GM19023 (cell line): ENCODE data around the gene AGER.
A peak's percentile ranks its signal among the peaks of the same experiment; 100 is the strongest.
"Not testable (repeated sequence)": the region's sequence is repeated elsewhere in the genome, so short reads cannot be mapped to it uniquely, and the experiment has no call there.

Experiments
- ATAC-seq: cut with Tn5 transposase; IDR thresholded peaks from one replicate; pipeline ENCODE4 v1.9.1; 2021; ENCODE audit warnings: mild to moderate bottlenecking, moderate library complexity; ENCODE audit not compliant: unreplicated experiment

The AGER gene

GRCh38 chr6:32187725-32188380 is 3.8 kb upstream of the AGER start:
- not testable (repeated sequence) for ATAC-seq

- ATAC-seq = no peak
Measured at GRCh38 chr6:32187009-32187709, 3.1 kb upstream of the AGER start.

- ATAC-seq = not testable (repeated sequence)
Measured at GRCh38 chr6:32186151-32186840, 2.2 kb upstream of the AGER start.

- not testable (repeated sequence) for ATAC-seq
Measured at GRCh38 chr6:32185681-32186131, 1.7 kb upstream of the AGER start.

- ATAC-seq = no peak
Measured at GRCh38 chr6:32183483-32184083, 470 bp downstream of the AGER start.

- no peak for ATAC-seq
Measured at GRCh38 chr6:32183030-32183429, 1.0 kb downstream of the AGER start.

- no peak for ATAC-seq
Measured at GRCh38 chr6:32182555-32182981, 1.5 kb downstream of the AGER start.

GRCh38 chr6:32181915-32182529 is 2.0 kb downstream of the AGER start:
- no peak for ATAC-seq

GRCh38 chr6:32181148-32181702 is 2.8 kb downstream of the AGER start:
- ATAC-seq = no peak

GRCh38 chr6:32179766-32180405 is 4.2 kb downstream of the AGER start:
- no peak for ATAC-seq

- no peak for ATAC-seq
Measured at GRCh38 chr6:32178547-32179440, 5.3 kb downstream of the AGER start.

GRCh38 chr6:32177788-32178546 is 6.1 kb downstream of the AGER start, which contains the start of gene RNF5:
RNF5 (plus strand) TSS chr6:32178405; CDS start chr6:32178512, 107 bp downstream.
- ATAC-seq = peak; percentile 81

- ATAC-seq = no peak
Measured at GRCh38 chr6:32177183-32177787, 6.8 kb downstream of the AGER start.

- ATAC-seq = no peak
Measured at GRCh38 chr6:32176476-32177182, 7.4 kb downstream of the AGER start.

- ATAC-seq = peak; percentile 46
Measured at GRCh38 chr6:32175711-32176475, 8.2 kb downstream of the AGER start, which contains the start of gene AGPAT1. AGPAT1 (minus strand) TSS chr6:32176084; CDS start chr6:32171496, 4,588 bp downstream.

- ATAC-seq = no peak
Measured at GRCh38 chr6:32175322-32175710, 8.7 kb downstream of the AGER start.
